GM19328 (cell line): ENCODE results near the gene PRPSAP1.

Source experiments
- ATAC-seq: cut with Tn5 transposase; IDR thresholded peaks from one replicate; pipeline ENCODE4 v1.9.1; 2021; ENCODE audit warnings: mild to moderate bottlenecking, moderate library complexity; ENCODE audit not compliant: unreplicated experiment

PRPSAP1 gene

DNA sequence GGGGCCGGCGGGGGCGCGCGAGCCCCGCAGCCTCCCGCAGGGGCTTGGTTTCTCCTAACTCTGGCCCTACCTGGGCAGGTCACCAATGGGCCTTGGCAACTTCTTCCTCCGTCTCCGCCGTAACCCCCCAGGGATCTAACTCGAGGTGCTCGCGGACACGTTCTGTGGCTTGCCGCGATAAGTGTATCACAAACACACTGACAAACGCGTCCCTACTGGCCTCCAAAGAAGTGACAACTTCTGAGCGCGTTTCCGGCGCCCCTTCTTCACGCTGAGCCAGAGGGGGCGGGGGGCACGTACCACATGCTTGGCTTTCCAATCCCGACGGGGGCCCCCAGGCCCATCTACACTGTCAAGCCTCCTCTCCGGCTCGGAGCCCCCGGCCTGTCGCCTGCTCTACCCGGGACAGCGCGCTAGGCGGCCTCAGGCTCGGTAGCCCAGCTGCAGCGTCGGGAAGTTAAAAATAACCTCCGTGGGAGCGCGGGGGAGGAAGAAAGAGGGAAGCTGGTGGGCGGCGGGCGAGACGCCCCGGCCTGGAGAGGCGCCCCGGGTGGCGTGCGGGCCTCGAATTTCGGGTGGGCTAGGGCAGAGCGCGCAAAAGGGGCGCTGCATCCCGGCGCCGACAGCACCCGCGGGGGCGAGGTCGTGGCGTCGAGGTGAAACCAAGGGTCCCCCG is 30.0 kb upstream of the PRPSAP1 start:
- ATAC-seq = no peak

DNA sequence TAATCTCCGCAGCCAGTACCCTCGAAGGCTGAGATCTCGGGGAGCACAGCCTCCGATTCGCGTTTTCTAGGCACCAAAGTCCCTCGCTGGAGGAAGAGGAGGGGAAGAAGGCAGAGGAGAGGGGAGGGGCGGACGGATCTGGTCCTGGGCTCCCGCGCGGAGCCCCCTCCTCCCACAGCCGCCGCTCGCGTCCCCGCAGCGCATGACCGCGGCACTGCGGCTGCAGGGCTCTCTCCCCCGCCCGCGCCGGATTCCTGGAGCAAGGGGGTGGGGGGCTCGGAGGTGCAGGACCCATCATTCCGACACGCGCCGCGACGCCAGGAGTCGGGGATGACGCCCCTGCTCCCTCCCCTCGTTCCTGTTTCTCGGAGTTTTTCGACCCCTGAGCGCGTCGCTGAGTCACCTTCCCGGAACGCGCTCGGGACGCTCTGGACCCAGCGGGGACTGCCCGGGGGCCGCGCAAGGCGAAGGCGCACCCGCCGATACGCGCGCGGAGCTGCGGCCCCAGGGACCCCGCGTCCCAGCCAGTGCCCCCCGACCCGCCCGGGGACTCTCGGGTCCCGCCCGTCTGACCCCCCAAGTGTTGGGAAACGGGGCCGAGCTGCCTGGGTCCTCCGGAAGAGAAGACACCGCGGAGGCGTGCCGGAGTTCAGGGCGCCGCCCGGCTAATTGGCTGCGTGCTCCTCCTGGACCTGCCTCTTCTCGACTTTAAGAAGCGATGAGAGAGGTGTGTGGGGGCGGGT is 29.3 kb upstream of the PRPSAP1 start:
- no peak for ATAC-seq

DNA sequence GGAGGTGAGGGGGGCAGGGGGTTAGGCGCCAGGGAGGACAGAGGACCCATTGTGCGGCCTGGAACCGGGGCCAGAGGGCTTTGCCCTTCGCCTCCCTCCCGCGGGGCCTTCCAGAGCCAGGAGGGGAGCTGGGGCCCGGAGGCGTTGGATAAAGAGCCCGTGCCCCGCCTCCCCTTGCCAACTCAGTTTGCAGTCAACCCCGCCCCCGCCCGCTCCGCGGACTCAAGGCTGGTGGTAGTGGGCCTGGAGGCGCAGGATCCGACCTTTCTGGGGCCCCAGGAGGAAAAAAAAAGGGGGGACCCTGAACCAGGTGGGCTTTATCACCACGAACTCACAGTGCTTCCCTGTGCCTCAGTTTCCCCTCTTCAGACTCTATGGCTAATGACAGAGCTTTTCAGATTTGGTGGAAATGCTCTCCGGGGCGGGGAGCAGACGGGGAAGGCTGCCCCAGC is 28.7 kb upstream of the PRPSAP1 start:
- ATAC-seq = no peak

DNA sequence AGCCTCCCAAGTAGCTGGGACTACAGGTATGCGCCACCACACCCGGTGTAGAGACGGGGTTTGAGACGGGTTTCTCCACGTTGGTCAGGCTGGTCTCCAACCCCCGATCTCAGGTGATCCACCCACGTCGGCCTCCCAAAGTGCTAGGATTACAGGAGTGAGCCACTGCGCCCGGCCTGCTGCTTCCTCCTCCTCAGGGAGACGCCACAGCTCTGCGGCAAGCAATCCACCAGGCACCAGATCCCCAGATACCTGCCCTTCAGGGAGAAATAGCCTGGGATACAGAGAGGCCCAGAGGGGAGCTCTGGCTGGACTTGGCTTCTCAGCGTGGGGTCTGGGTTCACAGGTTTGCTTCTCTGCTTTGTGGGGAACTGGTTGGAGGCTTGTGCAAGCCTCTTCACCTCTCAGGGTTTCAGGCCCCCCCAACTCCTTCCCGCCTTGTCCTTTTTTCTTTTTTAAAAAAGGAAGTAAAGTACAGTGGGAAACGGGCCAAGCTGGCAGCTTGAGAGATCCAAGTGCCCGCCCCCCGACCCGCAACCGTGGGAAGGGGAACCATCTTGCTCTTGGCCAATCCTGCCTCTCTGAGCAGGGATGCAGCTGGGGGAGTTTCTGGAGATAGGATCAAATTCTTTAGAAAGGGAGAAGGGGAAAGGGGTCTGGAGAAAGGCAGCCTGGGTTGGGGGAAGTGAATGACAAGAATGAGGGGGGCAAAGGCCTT is 28.1 kb upstream of the PRPSAP1 start:
- no peak for ATAC-seq

DNA sequence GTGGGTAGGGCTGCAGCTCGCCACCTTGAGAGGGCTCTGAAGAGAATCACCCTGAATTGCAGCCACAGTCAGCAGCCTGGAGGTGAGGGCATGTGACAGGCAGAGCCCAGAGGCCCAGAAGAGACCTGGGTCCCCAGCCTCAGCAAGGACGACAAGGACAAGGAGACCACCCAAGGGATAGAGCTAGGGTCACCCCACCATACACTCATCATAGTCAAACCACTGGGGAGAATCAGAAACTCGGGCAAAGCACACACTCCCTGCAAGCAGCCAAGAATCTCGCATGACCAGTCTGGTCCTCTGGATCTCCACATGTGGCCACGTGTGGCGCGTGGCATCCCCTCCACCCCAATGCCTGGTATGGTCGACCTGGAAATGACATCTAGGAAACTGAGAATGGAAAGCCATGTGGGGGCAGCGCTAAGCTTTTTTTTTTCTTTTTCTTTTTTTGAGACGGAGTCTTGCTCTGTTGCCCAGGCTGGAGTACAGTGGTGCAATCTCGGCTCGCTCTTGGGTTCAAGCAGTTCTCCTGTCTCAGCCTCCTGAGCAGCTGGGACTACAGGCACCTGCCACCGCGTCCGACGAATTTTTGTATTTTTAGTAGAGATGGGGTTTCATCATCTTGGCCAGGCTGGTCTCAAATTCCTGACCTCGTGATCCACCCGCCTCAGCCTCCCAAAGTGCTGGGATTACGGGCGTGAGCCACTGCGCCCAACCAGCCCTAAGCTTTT is 26.1 kb upstream of the PRPSAP1 start:
- no peak for ATAC-seq

DNA sequence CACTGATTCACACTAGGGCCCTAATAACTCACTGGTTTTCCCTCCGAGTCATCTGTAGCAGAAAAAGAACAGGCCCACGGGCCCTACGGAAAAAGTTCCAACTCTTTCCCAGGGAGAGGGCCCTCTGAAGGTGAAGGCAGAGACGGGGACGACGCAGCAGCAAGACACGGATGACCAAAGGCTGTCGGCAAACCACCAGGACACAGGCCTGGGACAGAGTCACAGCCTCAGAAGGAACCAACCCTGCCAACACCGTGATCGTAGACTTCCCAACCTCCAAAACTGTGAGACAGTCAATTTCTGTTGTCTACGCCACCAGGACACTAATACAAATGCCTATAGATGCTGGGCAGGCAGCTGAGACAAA is 25.5 kb upstream of the PRPSAP1 start:
- no peak for ATAC-seq

DNA sequence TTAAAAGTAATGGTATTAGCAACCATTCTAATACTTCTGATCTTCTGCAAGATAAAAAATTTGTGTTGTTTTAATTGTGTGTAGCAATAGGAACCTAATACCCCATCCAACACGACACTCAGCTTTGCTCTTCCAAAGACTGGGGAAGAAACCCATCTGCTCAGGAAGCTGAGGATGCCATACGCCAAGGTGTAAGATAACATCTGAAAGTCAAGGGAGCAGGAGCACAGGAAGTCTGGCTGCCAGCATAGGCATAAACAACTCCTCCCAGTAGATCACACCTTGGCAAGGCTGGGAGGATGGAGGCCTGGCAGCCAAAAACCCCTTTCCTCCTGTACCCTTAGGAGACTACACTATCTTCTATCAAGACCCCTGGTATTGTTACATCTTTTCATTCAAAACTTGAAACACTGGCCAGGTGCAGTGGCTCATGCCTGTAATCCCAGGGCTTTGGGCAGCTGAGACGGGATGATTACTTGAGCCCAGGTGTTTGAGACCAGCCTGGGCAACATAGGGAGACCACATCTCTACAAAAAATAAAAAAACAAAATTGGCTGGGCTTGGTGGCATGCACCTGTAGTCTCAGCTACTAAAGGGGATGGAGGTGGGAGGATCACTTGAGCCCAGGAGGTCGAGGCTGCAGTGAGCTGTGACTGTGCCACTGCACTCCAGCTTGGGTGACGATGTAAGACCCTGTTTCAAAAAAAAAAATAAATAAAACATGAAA is 25.0 kb upstream of the PRPSAP1 start:
- ATAC-seq = no peak

DNA sequence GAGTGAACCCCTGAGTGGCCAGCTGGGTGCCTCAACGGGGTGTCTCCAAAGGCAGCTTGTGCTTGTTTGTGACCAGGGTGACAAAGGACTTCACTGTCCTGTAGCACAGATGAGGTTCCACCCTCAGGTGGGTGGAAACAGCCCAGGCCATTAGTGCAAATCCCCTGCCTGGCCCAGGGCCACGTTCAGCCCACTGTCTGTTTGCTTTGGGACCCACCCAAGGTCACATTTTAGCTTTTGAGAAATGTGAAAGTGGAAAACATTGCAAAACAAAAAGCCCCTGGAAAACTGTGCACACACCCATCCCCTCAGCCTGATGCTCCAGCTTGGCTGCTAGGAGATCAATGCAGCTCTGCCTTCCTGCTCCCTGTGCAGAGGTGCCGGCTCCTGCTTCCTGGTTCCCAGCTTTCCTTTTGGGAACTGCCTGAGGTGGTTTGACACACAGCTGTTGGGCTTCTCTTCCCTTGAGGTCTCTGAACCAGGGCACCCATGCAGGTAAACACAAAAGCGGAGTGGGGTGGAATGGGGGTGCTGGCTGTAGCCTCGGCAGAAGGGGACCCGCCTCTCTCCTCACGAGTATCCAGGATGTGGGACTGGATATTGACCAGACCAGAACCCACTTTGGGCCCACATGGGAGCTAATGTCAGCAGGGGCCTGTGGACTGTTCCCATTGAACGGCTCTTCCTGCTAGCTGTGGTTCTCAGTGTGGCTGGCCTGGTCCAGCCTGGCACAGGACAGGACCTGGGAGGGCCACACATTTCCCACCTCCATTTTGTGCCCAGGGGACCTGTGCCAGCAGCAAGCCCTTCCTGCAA is 22.8 kb upstream of the PRPSAP1 start:
- ATAC-seq = no peak

DNA sequence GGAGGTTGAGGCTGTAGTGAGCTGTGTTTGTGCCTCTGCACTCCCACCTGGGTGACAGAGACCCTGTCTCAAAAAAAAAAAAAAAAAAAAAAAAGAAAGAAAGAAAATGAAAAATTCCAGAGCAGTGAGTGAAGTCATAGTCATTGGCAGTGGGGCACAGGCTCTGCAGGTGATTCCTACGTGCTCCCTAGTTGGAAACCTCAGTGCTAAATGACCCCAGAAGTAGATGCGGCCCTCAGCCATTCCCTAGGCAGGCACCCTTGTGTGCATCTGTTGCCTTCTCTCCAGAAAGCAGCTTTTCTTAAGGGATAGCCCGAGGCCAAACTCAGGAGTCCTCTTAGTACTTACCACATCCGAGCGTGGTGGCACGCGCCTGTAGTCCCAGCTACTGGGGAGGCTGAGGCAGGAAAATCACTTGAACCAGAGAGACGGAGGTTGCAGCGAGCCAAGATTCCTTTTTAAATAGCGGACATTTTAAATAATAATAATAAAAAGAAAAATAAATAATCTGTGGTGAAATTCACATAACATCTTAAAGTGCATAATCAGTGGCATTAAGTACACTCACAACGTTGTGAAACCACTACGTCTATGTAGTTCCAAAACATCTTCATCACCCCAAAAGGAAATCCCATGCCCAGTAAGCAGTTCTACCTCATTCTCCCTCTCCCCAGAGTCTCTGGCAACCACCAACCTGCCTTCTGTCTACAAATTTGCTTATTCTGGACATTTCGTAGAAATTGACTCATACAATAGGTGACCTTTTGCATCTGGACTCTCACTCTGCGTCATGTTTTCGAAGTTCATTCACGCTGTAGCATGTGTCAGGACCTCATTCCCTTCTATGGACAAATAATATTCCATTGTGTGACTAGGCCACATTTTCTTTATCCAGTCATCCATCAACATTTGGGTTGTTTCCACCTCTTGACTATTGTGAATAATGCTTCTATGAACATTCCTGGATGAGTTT is 18.2 kb upstream of the PRPSAP1 start:
- ATAC-seq = no peak

DNA sequence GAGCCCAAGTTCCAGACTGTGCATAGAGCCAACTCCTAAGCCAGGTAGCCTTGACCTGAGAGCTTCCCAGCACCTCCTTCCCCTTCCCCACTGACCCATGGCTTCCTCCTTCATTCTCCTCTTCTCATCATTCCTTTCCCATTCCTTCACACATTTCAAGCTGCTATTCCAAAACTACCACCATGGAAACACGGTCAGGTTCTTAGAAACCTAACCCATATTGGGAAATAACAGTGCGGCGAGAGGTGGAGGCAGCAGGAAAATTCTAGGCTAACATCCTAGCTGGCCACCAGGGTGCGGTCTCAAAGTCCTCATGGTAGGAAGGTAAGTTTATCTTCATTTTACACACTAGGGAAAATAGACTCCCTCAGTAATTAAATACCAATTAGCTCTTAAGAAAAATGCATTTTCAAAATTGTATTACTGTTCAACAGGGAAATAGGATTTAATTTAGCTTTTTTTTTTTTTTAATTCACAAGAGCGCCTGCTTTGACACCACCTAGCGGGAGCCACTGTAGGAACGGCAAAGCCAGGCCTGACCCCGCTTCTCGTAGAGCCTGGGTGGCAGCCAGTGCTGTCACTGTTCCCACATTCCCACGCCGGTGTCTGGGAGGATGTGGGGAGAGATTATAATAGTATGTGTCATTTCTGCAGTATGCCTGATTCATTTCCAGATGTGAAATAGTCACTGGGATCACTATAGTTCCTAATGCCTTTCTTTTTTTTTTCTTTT is 16.7 kb upstream of the PRPSAP1 start:
- no peak for ATAC-seq

DNA sequence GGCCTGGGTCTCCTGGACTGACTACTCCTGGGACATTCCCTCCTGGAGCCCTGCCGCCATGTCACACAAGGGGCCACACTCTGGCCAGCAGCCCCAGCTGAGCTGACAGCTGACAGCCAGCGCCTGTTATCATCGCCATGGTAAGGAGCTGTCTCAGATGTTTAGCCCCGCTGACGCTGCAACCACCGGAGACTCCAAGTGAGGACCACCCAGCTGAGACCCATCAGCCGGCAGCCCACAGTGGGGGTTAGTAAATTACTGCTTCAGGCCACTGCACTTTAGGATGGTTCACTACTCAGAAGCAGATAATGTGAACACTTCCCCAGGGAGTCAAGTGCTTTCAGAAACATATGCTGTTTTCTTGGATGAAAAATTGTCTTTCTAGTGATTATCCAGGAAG is 16.1 kb upstream of the PRPSAP1 start:
- ATAC-seq = no peak

DNA sequence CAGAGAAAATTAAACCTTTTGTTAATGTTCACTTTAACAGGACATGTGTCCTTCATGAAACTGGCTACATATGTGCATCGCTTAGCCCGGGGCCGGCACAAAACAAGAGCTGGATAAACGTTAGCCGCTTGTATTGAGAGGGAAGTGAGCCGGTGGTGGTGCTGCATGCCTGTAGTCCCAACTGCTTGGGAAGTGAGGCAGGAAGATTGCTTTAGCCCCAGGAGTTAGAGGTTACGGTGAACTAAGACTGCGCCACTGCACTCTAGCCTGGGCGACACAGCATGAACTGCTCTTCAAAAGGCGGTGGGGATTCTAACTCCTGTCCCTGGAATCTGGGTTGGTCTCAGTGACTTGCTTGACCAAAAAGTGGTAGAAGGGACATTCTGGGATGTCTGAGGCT is 15.7 kb upstream of the PRPSAP1 start:
- no peak for ATAC-seq

DNA sequence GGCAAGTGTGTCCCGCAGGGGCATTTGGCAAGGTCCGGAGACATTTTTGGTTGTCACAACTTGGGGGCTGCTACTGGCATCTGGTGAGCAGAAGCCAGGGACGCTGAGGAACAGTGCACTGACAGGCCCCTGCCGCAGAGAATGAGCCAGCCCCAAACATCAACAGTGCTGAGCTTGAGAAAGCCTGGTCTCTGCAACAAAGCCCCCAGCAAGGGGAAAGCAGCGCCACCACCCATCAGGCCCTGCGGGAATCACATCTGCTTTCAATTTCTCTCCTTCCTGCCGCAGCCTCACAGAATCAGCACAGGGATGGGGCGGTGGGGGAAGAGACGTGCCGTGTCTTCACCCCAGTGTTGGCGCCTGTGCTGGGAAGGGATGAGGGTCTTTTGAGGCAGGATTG is 14.8 kb upstream of the PRPSAP1 start:
- ATAC-seq = no peak

DNA sequence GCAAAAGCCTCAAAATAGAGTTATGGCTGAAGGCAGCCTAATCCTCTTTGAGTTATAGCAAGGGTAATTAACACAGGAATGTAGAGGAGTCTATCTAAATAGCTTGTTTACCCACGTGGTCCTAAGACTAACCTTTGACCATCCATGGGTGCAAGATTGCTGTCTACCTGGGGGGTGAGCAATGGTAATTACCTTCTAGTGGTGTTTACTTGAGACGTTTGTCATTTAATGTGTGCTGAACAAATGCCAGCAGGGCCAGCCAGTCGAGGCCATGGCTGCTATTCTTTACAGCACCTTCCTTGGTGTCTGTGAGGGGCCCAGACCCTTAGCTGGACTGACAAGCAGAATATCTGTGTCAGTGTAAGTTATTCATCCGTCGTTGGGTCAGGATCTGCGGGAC is 13.9 kb upstream of the PRPSAP1 start:
- no peak for ATAC-seq

DNA sequence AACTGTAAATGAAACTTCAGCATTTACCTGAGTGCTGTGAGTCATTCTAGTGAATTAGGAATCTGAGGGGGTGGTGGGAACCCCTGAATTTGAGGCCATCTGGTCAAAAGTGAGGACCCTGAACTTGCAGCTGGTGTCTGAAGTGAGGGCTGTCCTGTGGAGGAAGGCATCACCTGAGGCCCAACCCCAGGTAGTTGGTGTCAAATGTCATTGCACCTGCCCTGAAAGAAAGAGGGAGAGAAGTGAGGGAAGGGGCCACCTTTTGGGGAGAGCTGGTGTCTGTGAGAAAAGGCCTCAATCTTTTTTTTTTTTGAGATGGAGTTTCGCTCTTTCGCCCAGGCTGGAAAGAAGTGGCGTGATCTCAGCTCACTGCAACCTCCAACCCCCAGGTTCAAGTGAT is 12.5 kb upstream of the PRPSAP1 start:
- ATAC-seq = no peak

DNA sequence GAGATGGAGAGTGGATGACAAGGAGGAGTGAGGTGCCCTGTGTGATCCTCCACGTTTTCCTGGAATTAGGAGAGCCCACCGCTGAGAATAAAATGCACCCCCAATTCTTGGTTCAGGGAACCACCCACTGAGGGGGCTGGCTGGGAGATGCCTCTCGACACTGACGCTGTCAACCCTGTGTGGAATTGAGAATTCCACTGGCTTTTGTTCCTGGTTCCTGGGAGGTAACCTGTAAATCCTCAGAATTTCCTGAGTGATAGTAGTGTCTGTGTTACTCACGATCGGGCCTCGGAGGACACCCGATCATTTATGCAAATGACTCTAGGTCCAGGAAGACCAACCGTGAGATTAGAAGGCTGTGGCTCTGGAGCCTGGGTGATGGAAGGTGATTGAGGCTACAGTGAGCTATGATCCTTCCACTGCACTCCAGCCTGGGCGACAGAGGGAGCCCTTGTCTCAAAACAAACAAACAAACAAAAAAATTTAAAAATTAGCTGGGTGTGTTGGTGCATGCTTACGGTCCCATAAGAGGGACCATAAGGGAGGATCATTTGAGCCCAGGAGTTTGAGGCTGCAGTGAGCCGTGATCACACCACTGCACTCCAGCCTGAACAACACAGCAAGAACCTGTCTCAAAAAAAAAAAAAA is 11.7 kb upstream of the PRPSAP1 start:
- no peak for ATAC-seq

DNA sequence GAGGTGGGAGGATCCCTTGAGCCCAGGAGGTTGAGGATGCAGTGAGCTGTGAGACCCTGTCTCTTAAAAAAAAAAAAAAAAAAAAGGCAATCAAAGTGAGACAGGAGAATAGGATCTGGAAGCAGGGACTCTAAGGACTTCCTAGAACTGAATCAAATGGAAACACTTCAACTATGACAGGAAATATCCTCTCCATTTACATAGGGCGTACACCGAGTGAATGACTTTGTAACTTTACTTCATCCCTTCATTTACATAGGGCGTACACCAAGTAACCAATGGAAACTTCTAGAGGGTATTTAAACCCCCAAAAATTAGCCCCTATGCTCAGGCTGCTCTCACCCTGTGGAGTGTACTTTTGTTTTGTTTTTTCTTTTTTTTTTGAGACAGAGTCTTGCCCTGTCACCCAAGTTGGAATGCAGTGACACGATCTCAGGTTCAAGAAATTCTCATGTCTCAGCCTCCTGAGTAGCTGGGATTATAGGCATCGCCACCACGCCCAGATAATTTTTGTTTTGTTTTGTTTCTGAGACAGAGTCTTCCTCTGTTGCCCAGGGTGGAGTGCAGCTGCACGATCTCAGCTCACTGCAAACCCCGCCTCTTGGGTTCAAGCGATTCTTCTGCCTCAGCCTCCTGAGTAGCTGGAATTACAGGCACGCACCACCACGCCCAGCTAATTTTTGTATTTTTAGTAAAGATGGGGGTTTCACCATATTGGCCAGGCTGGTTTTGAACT is 9.6 kb upstream of the PRPSAP1 start:
- ATAC-seq = no peak
